Measurements from ENCODE around the gene SIPA1L2.
A peak's percentile ranks its signal among the peaks of the same experiment; 100 is the strongest.

The SIPA1L2 gene

GRCh38 chr1:232599178-232600041 lies 30.5 kb downstream of the SIPA1L2 start (continued):
- TF ChIP-seq, protein P1, sequence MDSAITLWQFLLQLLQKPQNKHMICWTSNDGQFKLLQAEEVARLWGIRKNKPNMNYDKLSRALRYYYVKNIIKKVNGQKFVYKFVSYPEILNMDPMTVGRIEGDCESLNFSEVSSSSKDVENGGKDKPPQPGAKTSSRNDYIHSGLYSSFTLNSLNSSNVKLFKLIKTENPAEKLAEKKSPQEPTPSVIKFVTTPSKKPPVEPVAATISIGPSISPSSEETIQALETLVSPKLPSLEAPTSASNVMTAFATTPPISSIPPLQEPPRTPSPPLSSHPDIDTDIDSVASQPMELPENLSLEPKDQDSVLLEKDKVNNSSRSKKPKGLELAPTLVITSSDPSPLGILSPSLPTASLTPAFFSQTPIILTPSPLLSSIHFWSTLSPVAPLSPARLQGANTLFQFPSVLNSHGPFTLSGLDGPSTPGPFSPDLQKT (IDR thresholded peaks at IDR 0.05; ENCODE audit: borderline replicate concordance, low read depth, low read length), result no peak
- TF ChIP-seq KLF7 (tag by site-specific recombination; IDR thresholded peaks at IDR 0.05; ENCODE audit: borderline replicate concordance) (no peak; the same call in 1 of the 2 replicates), ZBTB20 (tag by site-specific recombination; IDR thresholded peaks at IDR 0.05) (peak; percentile 56), ZNF600 (tag by site-specific recombination; IDR thresholded peaks at IDR 0.05) (peak; percentile 94), ZNF214 (tag by site-specific recombination; IDR thresholded peaks at IDR 0.05; ENCODE audit: borderline replicate concordance) (no peak), ZXDB (tag by site-specific recombination; IDR thresholded peaks at IDR 0.05) (peak; percentile 85; the same call in 1 of the 2 replicates), GLIS1 (tag by site-specific recombination; IDR thresholded peaks at IDR 0.05) (peak; percentile 83), ZNF239 (tag by site-specific recombination; IDR thresholded peaks at IDR 0.05) (no peak), ZSCAN30 (tag by site-specific recombination; IDR thresholded peaks at IDR 0.05) (no peak; the same call in 1 of the 2 replicates), ZNF423 (tag by site-specific recombination; IDR thresholded peaks at IDR 0.05) (0 out of 2 replicates have a peak, but pooled peaks have one; percentile 39), PRDM4 (tag by site-specific recombination; IDR thresholded peaks at IDR 0.05) (peak; percentile 41; the same call in 1 of the 2 replicates), ZNF394 (tag by site-specific recombination; IDR thresholded peaks at IDR 0.05; ENCODE audit: borderline replicate concordance) (no peak), ZNF791 (tag by site-specific recombination; IDR thresholded peaks at IDR 0.05) (no peak), ZSCAN23 (tag by site-specific recombination; IDR thresholded peaks at IDR 0.05) (no peak), TCF7L2 (IDR thresholded peaks at IDR 0.05; ENCODE audit: borderline replicate concordance, low read depth, low read length) (peak; percentile 54; the same call in 1 of the 2 replicates), SETDB1 (IDR thresholded peaks at IDR 0.05; ENCODE audit: insufficient read length, low read length) (no peak), ZNF777 (tag by site-specific recombination; IDR thresholded peaks at IDR 0.05; ENCODE audit: borderline replicate concordance) (no peak), ZNF221 (tag by site-specific recombination; IDR thresholded peaks at IDR 0.05; ENCODE audit: borderline replicate concordance) (no peak), ZNF292 (tag by site-specific recombination; IDR thresholded peaks at IDR 0.05; ENCODE audit: borderline replicate concordance, low read depth) (no peak), KLF8 (tag by site-specific recombination; IDR thresholded peaks at IDR 0.05) (peak; percentile 77; the same call in 1 of the 2 replicates), ZNF174 (tag by site-specific recombination; IDR thresholded peaks at IDR 0.05) (no peak), ZNF148 (tag by site-specific recombination; IDR thresholded peaks at IDR 0.05; ENCODE audit: borderline replicate concordance) (no peak), PRDM1 (tag by site-specific recombination; IDR thresholded peaks at IDR 0.05) (no peak), SALL2 (tag by site-specific recombination; IDR thresholded peaks at IDR 0.05; ENCODE audit: borderline replicate concordance) (no peak), ZBTB48 (tag by site-specific recombination; IDR thresholded peaks at IDR 0.05) (no peak), WT1 (tag by site-specific recombination; IDR thresholded peaks at IDR 0.05) (peak; percentile 93), ZNF707 (tag by site-specific recombination; IDR thresholded peaks at IDR 0.05) (0 out of 2 replicates have a peak, but pooled peaks have one; percentile 9), ZNF830 (tag by site-specific recombination; IDR thresholded peaks at IDR 0.05; ENCODE audit: low read depth) (no peak), ZNF548 (tag by site-specific recombination; IDR thresholded peaks at IDR 0.05) (peak; percentile 46; the same call in 1 of the 2 replicates), MZF1 (tag by site-specific recombination; IDR thresholded peaks at IDR 0.05; ENCODE audit: borderline replicate concordance) (peak; percentile 39; the same call in 1 of the 2 replicates)
- TF ChIP-seq, protein P2, sequence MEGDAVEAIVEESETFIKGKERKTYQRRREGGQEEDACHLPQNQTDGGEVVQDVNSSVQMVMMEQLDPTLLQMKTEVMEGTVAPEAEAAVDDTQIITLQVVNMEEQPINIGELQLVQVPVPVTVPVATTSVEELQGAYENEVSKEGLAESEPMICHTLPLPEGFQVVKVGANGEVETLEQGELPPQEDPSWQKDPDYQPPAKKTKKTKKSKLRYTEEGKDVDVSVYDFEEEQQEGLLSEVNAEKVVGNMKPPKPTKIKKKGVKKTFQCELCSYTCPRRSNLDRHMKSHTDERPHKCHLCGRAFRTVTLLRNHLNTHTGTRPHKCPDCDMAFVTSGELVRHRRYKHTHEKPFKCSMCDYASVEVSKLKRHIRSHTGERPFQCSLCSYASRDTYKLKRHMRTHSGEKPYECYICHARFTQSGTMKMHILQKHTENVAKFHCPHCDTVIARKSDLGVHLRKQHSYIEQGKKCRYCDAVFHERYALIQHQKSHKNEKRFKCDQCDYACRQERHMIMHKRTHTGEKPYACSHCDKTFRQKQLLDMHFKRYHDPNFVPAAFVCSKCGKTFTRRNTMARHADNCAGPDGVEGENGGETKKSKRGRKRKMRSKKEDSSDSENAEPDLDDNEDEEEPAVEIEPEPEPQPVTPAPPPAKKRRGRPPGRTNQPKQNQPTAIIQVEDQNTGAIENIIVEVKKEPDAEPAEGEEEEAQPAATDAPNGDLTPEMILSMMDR (tag by site-specific recombination; IDR thresholded peaks at IDR 0.05), result no peak

Measured in HEK293 (cell line).